NCI-H524 (cell line): ENCODE results near the gene MAX.
"Not testable (repeated sequence)": the region's sequence is repeated elsewhere in the genome, so short reads cannot be mapped to it uniquely, and the experiment has no call there.

Source experiments
- DNase-seq, 2 experiments: peaks; one replicate each; lab custom pipeline; 2025; lab: John Stamatoyannopoulos, UW

MAX gene

DNA sequence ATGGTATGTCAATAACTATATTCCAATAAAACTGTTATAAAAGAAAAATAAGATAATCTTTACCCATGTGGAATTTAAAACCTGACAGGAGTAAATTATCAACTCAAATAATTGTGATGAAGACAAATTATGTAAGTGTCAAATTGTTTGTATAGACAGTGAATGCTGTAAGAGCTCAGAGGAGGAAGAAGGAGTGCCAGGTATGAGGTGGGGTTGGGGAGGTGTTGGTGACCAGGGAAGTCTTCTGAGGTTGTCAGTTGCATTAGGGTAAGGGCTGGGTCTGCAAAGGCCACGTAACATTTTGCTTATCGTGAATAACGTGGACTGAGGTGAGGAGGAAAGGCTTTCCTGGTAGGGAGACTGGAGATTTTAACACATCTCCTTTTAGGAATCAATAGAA is 2.5 kb upstream of the MAX start:
- no peak for DNase-seq

DNA sequence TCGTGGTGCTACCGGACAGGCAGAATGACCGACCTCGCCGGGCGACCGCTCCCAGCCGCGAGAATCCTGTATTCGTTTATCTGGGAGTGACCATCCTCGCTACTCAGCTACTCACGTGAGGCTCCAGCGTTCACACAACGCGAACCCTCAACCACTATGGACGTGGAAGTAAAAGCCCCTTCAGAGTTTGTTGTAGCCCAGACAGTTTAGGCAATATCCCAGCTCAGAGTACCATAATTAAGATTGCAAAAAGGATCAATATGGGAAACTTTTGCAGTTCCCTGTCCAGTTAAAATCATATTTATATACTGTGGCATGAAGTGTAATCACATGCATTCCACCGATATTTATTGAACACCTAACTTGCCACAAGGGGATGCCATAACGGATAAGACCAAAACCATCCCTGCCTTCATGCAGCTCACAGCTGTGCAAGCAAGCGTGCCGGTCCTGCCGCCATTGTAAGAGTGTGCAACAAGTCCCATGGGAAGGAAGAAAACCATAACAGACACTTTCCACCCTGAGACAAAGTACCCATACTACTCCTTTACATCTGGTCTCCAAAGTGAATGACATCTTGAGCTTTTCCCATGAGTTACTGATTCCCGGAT is 938 bp upstream of the MAX start:
- DNase-seq = peak; percentile 77 to 86

DNA sequence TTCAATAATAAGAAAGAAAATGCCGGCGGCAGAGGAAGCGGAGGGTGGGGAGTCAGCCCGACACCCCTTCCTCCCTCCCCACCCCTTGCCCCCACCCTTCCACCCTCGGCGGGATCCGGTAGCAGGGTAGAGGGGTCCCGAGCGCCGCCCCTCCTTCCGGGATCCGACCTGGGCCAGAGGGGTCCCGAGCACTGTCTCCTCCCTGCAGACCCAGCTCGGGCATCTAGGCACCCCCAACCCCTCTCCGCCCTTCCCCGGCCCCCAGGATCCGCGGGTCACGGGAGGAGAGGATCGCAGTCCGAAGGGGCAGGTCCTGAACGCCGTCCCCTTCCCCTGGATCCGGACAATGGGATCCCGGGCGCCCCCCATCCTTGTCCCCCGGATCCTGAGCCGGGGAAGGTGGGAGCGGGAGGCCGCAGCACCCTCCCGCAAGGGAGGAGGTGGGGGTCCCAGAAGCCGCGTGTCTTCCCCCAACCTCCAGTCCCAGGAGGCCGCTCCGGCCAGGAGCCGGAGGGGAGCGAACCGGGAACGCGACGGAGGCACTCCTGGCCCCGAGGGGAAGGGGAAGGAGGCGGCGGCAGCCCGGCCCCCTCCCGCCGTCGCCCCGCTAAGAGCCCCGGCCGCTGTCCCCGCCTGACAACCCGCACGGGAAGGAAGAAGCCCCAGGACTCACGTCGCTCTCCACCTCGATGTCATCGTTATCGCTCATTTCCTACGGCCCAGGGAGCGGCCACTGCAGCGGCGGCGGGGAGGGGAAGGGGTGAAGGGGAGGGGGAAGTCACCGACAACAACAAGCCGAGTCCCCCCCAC is 481 bp downstream of the MAX start:
- DNase-seq = peak in 1 of 2 experiments; percentile 54

DNA sequence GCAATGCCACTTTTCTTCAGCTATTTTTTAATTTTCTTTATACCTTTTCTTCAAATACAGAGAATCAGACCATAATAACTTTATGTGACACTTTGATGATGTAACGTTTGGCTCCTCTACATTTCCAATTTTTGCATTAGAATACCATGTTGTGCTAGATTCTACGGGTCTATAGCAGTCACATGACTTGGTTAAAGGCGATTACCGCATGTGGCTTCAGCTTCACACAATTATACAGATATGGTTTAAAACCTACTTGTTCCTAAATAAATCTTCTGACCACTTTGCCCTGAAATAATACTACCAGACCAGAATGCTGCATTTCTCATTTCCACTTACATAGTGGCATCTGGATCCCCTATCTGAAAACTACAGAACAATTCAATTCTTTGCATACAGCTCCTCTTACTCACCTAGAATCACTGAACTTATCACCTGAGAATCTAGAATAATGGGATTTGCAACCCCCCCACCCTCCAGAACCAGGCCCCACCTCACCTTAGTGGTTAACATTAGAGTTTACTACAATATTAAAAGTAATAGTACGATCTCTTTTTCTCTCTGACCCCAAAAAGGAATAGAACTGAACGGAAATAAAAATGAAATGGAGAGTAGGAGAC is 1.3 kb downstream of the MAX start:
- no peak for DNase-seq

DNA sequence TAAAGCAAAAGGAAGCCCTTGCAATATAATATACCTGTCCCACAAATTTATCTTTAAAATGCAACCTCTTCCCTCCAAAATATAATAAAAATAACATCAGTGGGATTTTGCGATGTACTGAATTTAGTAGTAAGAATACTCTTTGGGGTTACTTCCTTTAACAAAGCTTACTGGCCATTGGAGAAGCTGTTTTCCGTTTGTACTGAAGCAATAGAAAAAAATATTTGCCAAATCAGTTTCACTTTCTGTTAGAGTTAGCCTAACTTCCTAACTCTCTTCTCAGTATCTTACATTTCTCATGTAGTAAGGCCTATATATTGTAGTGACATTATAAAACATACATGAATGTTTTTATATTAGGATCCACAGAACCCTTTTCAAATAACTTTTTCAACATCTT is 3.7 kb downstream of the MAX start:
- no peak for DNase-seq

DNA sequence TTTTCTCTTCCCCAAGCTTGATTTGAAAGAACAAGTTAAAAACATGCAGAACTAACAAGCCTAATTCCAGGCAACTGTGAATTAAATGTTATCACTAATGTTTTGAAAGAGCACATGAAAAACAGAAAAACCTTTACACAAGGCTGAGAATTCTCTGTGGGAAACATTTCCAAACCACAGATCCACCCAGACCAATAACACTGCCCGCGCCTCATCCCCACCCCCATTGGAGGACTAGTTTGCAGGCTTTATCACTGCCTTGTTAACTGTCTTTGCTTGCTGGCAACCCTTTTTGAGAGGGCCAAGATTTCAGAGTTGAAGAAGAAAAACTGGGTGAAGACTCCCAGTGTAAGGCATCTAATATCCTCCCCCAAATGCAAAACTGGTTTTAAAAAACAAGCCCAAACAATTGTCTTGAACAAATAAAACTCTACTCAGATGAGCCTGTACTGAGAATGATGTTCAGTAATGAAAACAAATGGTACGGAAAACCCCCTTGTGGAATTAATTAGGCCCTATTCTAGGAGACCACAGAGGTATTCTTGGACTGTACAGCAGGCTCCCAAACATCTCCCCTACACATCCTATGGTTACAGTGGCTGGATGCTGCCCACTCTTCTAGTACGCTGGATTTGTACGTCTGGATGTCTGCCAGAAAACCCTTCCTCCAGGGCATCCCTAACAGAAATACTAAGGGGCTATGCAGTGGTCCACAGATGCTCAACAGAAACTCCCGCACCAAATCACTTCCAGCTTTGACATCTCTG is 5.8 kb downstream of the MAX start:
- no peak for DNase-seq

DNA sequence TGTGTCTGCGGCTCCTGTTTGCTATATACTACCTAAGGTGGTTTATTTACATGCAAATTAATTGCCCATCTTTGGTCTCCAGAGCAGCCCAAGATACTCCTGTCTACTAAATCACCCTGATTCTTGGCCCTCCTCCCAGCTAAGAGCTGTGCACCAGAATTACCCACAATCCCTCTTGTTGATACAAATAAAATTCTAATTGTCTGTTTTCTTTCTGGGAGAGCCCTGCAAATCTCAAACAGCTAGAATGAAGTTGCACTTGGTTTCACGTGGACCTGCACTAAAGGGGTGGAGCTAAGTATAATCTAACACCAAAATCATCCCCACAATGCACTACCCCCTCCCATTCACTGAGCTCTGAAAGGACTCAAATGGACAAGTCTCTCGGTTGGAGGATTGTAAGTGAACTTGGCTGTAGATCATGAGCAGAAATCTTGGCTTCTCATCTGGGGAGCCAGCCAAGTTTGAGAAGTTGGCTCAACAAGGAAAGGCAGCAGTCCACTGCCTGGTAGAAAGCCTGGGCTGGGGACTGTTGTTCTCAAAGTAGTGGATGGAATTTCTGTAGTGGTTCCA is 6.6 kb downstream of the MAX start:
- no peak for DNase-seq

DNA sequence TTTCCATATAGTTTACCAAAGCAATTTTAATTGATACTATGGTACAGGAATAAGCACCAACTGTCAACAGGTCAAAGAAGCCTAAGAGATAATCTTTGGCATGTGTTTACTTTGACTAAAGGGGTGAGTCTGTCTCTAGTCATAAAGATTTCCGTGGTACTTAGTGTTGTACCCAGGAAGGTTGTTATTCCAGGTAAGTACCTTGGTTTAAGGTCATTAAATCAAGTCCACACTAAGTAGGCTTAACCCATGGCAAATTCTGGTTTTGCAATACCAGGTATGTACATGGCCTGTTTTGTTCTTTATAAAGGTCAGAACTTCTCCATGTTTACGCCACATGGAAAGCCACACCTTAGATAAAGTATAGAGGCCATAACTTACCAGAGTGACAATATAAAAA is 10.0 kb downstream of the MAX start:
- no peak for DNase-seq

DNA sequence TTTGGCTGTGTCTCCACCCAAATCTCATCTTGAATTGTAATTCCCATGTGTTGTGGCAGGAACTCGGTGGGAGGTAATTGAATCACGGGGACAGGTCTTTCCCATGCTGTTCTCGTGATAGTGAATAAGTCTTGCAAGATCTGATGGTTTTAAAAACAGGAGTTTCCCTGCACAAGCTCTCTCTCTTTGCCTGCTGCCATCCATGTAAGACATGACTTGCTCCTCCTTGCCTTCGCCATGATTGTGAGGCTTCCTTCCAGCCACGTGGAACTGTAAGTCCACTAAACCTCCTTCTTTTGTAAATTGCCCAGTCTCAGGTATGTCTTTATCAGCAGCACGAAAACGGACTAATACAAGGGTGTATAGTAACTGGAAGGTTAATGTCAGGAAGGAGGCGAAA is 14.5 kb downstream of the MAX start:
- DNase-seq = not testable (repeated sequence)

DNA sequence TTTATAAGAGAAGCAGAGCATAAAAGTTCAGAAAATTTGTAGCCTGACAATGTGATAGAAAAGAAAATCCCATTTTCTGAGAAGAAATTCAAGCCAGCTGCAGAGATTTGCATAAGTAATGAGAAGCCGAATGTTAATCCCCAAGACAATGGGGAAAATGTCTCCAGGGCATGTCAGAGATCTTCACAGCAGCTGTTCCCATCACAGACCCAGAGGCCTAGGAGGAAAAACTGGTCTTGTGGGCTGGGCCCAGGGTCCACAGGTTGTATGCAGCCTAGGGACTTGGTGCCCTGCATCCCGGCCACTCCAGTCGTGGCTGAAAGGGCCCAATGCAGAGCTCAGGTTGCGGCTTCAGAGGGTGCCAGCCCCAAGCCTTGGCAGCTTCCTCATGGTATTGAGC is 15.6 kb downstream of the MAX start:
- peak; percentile 71 to 84 for DNase-seq

DNA sequence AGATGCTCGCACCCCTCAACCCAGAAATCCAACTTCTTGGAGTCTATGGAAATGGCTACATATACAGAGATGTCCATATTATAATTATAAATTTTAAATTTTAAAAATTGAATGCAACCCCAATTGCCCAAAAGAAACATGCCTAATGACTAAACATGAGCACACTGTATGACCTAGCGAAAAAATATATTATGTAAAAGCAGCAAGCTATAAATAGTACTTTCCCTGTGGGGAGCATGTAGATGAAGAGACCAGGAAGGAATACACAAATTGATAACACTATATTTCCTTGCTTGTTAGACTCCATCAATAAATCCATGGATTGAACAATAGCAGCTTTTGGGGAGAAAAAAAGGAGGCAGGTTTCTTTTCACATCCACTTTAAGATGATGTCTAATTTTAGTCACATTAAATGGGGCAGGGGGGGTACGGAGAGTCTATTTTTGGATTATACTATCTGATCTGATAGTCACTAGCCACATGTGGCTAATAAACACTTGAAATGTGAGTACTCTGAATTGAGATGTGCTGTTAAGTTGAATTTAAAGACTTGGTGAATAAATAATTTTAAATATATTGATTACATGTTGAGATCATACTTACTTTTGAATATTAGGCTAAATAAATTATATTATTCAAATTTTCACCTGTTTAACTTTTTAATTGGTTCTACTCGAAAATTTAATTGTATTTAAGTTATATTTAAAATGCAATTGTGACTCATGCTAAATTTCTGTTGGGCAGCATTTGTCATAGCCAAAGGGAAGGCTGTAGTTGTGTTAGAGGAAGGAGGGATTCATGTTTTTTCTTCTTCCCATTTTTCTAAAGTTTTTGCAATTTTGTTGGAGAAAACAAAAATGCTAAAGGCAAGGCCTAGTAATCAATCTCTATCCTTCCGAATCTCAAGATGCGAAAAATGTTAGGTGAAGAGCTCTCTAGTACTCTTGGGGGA is 17.5 kb downstream of the MAX start:
- DNase-seq = no peak

DNA sequence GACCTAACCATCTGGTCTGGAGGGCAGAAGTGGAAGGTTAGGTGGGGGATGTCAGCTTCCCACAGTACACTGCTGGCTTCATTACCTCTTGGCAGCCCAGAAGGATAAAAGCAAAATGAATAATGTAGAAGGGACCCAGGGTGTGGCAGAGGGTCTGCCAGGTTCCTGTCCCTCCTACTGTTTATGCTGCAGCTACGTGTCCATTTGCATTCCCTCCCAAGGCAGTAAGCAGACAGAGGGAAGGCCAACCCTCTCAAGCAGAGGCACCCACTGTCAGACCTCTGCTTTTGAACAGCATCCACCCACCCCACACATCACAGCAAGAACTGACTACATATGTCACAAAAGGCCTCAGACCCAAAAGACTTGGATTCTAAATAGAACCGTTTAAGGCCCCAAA is 19.4 kb downstream of the MAX start:
- DNase-seq = peak in 1 of 2 experiments; percentile 33

DNA sequence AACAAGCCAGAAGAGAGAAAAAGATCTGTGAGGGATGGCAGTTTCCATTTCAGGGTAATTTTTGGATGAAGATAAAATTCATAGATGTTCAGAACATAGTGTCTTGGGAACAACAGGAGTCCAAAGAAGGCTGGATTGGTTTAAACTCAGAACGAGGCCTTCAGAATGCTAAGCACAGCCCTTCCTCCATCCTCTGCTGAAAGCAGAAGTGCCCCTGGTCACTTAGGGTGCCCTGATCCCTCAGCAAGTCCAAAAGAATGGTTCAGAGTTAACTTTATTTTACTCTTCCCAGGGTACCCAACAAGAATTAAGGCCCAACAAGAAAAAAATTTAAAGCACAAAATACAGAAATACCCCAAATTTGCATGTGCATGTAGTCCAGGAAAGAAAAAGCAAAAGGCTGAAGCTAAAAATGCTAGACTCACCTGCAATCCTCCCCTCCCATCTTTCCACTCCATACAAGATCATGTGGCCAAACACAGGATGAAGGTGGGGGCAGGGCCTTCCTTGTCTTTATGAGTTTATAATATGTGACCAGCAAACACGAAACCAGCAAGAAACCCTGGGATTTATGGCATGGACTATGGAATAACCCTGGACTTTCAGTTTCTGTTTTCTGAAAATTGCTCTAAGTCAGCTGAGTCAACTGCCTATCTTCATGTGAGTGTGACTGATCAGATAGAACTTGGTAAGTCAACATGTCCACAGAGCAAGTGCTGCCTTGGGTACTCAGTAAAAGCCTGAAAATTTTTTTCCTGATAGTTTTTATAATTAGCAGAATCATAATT is 21.2 kb downstream of the MAX start:
- no peak for DNase-seq

DNA sequence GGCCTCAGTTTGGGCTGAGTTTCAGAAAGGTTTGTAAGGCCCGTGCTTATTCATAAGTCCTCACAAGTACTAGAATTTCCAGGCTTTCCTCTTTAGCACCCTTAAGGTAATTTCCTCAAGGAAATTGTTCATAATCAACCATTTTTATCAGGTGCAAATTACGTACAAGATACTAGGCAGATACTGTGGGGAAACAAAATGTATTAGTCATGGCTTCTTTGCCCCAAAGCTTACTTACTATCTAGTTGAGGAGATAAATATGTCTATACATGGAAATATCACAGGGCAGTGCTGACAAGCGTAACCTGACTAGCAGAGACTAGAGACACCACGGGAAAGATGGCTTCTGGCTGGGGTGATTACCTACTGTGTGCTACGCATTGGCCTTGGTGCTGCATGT is 22.5 kb downstream of the MAX start:
- no peak for DNase-seq

DNA sequence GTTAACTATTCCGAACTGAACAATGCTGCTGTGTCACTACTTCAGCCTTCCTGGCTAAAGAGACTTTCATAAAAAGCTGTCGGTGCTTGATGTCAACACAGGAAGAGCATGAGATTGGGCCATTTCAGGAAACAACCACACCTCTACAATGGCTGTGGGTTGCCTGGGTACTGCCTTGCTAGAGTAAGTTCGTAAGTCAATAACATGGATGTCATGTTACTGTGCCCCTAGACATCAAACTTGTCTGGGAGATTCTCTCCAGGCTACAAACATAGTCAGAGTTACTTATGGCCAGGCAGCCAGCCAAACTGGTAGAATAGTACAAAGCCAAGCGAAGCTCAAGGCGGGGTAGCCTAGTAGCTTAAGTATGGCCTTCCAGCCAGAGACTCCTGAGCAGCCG is 23.1 kb downstream of the MAX start:
- no peak for DNase-seq

DNA sequence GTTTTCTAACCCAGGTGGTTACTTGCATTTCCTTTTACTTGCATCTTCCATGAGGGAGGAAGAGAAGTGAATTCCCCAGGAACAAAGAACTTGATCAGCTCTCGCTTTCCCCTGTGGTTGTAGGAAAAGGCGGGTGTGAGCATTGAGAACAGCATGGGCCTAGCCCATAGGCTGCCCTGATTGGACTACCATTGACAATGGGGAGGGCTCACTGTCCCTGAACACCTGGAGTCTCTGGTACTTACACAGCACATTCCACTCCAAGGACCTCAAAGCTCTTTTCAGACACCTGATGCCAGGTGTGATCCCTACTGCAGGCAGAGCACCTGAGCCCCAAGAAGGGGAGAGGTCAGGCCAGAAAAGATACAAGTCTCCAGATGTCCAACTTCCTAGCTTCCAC is 25.0 kb downstream of the MAX start:
- no peak for DNase-seq

DNA sequence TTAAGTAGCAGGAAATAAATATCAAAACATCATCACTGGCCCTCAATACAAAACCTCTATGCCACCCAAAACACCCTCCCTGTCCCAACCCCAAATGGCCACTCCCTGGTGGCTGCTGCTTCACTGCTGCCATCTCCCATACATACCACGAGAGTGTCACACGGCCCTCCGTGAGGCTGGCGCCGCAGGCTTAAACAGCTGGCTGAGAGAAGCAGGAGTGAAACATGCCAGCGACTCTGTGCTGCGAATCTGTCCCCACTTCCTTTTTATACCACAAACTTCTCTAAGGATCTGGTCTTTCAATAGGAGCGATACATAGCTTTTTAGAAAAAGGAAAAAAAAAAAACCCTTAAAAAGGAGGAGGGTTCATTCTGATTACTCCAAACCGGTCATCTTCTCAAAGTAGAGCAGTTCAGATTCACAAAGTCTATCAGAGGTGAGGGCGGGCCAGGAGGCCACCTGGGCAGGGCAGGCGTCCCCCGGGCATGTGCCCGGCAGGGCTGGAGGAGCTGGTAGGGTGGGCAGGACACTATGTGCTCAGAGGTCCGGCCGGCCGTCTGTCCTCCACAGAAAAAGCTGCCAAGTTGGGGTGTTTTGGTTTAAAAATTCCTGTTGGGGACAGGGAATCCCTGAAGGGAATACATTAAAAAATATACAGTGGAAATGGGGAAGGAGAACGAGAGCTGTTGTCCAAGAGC is 26.5 kb downstream of the MAX start:
- DNase-seq = no peak

DNA sequence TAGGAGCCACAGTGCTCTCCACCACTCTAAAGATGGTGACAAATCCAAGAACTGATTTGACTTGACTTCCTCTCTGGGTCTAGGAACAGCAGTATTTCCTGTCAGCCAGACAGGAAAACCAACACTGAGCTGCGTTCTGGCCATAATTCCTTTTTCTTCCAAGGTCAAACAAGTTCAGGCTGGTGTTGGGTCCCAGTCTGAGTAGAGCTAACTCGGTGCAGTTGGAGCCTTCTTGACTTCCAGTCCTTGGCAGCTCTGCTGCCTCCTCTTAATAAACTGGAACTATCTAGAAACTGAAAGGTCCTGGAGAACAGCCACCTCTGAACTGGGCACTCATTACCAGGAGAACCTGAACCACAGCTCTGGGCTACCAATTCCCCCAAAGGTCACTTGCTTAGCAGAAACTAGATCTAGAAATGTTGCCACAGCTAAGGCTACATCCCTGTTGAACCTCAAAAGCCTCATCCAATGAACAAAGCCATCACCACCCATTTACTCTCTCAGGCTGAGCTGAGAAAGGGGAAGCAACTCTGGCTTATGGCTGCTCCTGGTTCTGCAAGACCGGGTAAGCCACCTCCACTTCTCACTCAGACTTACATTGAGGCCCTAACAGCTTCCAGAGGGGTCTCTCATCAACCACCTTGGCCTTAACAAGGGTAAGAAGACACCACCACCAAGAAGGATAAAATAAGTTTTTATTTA is 27.7 kb downstream of the MAX start:
- DNase-seq = no peak

DNA sequence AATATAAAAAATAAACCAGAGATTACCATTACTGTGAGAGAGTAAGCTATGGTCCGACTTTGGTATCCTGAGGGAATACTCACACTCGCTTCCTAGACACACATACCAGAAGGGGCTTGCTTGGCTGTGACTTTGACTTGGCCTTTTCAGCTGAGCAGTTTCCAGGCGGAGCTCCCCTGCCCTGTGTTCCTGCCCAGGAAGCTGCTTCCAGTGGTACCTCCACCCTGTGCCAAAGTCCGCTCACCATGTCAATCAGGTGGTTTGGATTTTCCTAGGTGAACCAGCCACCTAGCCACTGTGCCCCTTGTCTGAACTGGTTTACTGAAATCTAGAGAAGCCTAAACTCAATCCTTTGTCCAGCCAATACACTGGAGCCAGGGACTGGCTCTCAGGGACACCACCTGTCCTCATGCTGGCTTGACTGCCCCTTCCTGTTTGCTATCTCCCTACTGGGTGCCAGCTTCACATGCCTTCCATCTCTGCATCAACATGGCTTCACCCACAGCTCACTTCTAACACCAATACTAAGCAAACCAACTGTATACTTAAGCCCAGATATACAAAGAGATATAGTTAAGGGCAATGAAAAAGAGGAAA is 28.6 kb downstream of the MAX start:
- no peak for DNase-seq
